CD14-positive monocyte (primary cell): Measurements from ENCODE around the gene ADPRS. TPM values are rescaled to one million over a fixed set of nuclear protein-coding genes. Genes with fewer than 3 reads are reported as not detected.

Experiments used
- DNase-seq, 3 donors: peaks; one replicate each; pipeline ENCODE4 v3.0.0-alpha.2; 2011 to 2022
- H2AFZ ChIP-seq: 2 replicates; pipeline ENCODE4 v1.6.0; 2012; ENCODE audit warnings: mild to moderate bottlenecking, low read depth, low read length, inconsistent platforms; ENCODE audit not compliant: insufficient read depth, poor library complexity, severe bottlenecking
- H3K27ac ChIP-seq, 2 donors: 1 replicate in 1 of 2; 2 replicates in 1 of 2; pipeline ENCODE4 v1.5.1; 2012 to 2013; ENCODE audit warnings: low read length in 2 of 2, control low read depth in 1 of 2, inconsistent platforms in 1 of 2, low read depth in 1 of 2, mild to moderate bottlenecking in 1 of 2
- H3K27me3 ChIP-seq, 2 donors: one replicate each; pipeline versions ENCODE4 v1.6.0 to v1.6.1; 2011 to 2013; ENCODE audit warnings: low read length in 2 of 2; ENCODE audit not compliant: control insufficient read depth in 2 of 2, insufficient read depth in 2 of 2
- H3K36me3 ChIP-seq, 2 donors: replicated peaks in 1 of 2; 1 replicate in 1 of 2; 2 replicates in 1 of 2; pipeline versions ENCODE4 v1.5.1 to v1.6.1; 2012 to 2013; ENCODE audit warnings: low read length in 2 of 2, control low read depth in 1 of 2, inconsistent platforms in 1 of 2, mild to moderate bottlenecking in 1 of 2; ENCODE audit not compliant: insufficient read depth in 2 of 2, control insufficient read depth in 1 of 2
- H3K4me1 ChIP-seq, 2 donors: 1 replicate in 1 of 2; 2 replicates in 1 of 2; pipeline versions ENCODE4 v1.5.1 to v1.6.1; 2012 to 2013; ENCODE audit warnings: low read length in 2 of 2, control low read depth in 1 of 2, inconsistent platforms in 1 of 2, mild to moderate bottlenecking in 1 of 2, moderate library complexity in 1 of 2; ENCODE audit not compliant: insufficient read depth in 2 of 2, control insufficient read depth in 1 of 2
- H3K4me2 ChIP-seq: replicated peaks from 2 replicates; pipeline ENCODE3; 2012; ENCODE audit warnings: low read length, moderate library complexity, mild to moderate bottlenecking; ENCODE audit not compliant: poor library complexity, severe bottlenecking; ENCODE audit errors: extremely low read depth
- H3K4me3 ChIP-seq, 3 experiments: fragments of 200-600 bp in 1 of 3; sonication (generic) in 1 of 3; replicated peaks in 1 of 3; 1 replicate in 2 of 3; 2 replicates in 1 of 3; pipeline ENCODE4 v1.5.1; 2011 to 2013; ENCODE audit warnings: low read length in 3 of 3, mild to moderate bottlenecking in 3 of 3, control low read depth in 2 of 3, low read depth in 2 of 3, inconsistent platforms in 1 of 3, moderate library complexity in 1 of 3
- H3K79me2 ChIP-seq: 2 replicates; pipeline ENCODE4 v1.6.0; 2012; ENCODE audit warnings: mild to moderate bottlenecking, control low read depth, inconsistent platforms, low read length, moderate library complexity; ENCODE audit not compliant: insufficient read depth
- H3K9ac ChIP-seq: 2 replicates; pipeline ENCODE4 v1.6.0; 2017; ENCODE audit warnings: low read length, mild to moderate bottlenecking; ENCODE audit not compliant: insufficient read depth, poor library complexity, severe bottlenecking
- H3K9me3 ChIP-seq, 2 donors: replicated peaks in 1 of 2; 1 replicate in 1 of 2; 2 replicates in 1 of 2; pipeline versions ENCODE4 v1.5.1 to v1.6.1; 2012 to 2013; ENCODE audit warnings: low read length in 2 of 2, control low read depth in 1 of 2; ENCODE audit not compliant: control insufficient read depth in 1 of 2, insufficient read depth in 1 of 2
- H4K20me1 ChIP-seq: 2 replicates; pipeline ENCODE4 v1.6.0; 2012; ENCODE audit warnings: mild to moderate bottlenecking, low read length, control low read depth, moderate library complexity; ENCODE audit not compliant: insufficient read depth
- H3K27ac Mint-ChIP-seq, 7 donors: one replicate each; pipeline ENCODE4 v1.8.0; 2020; ENCODE audit warnings: mild to moderate bottlenecking in 7 of 7, mixed read lengths in 7 of 7, moderate library complexity in 6 of 7, inconsistent platforms in 2 of 7
- H3K27me3 Mint-ChIP-seq, 3 donors: one replicate each; pipeline ENCODE4 v1.8.0; 2021 to 2022; ENCODE audit warnings: low read depth in 3 of 3, mild to moderate bottlenecking in 3 of 3, mixed read lengths in 3 of 3, moderate library complexity in 3 of 3, inconsistent platforms in 1 of 3
- H3K36me3 Mint-ChIP-seq, 2 donors: one replicate each; pipeline ENCODE4 v1.8.0; 2020; ENCODE audit warnings: mixed read lengths in 2 of 2, inconsistent platforms in 1 of 2, mild to moderate bottlenecking in 1 of 2
- H3K4me1 Mint-ChIP-seq: one replicate; pipeline ENCODE4 v1.8.0; 2020; ENCODE audit warnings: mild to moderate bottlenecking, mixed read lengths
- H3K4me3 Mint-ChIP-seq, 2 donors: one replicate each; pipeline ENCODE4 v1.8.0; 2020; ENCODE audit warnings: mild to moderate bottlenecking in 2 of 2, mixed read lengths in 2 of 2, moderate library complexity in 1 of 2
- H3K9me3 Mint-ChIP-seq, 7 donors: one replicate each; pipeline ENCODE4 v1.8.0; 2020 to 2022; ENCODE audit warnings: mixed read lengths in 7 of 7, mild to moderate bottlenecking in 6 of 7, moderate library complexity in 6 of 7, inconsistent platforms in 2 of 7
- CTCF ChIP-seq: fragments of 200-600 bp; IDR thresholded peaks from one replicate; pipeline ENCODE4 v1.8.0; 2022; ENCODE audit warnings: antibody characterized with exemption, mild to moderate bottlenecking
- WGBS: methylation state at CpG from one replicate; pipeline ENCODE4 v1.1.5; 2013; ENCODE audit warnings: missing lambda C conversion rate; ENCODE audit not compliant: insufficient coverage; 5-methylcytosine and 5-hydroxymethylcytosine counted together
- intact Hi-C, 2 donors: fragments of 100-400 bp; cut with micrococcal nuclease; formaldehyde crosslinking; loops; one replicate each; pipeline versions ENCODE4 v1.15.0 to v1.15.1; 2023
- polyA plus RNA-seq, 3 donors: library from polyadenylated mRNA; depleted of rRNA in 1 of 3; unstranded in 2 of 3; stranded (reverse) in 1 of 3; fragments of 300-500 nt in 2 of 3; fragments of >200 nt in 1 of 3; fragmentation: Illumina TruSeq in 2 of 3; gene quantifications; 1 replicate in 2 of 3; 2 replicates in 1 of 3; pipeline ENCODE4 v1.2.3, GENCODE V29; 2012 to 2021

Gene ADPRS
- polyA plus RNA-seq, 3 donors = 13.4 to 30.6 (median 21.9) TPM

- peaks cover 44% of the 10 kb centered on the region for H3K4me1 Mint-ChIP-seq
- no peaks in the 10 kb centered on the region for H3K9me3 ChIP-seq
- peaks cover 2 to 15% of the 10 kb centered on the region in 2 donors for H3K36me3 ChIP-seq
- peaks cover 34 to 52% of the 10 kb centered on the region in 2 donors for H3K4me1 ChIP-seq
- peak; percentile 55 to 68 (median 62) for DNase-seq
- no peak overlapping the region for H3K4me3 ChIP-seq
- intact Hi-C loops = no loop called here
- no peak overlapping the region for H2AFZ ChIP-seq
- 51% methylated on average over 4 of the region's 5 CpGs for WGBS
- H3K27me3 ChIP-seq = no peaks in the 10 kb centered on the region
- peak overlapping the region in 1 of 2 donors; percentile 21 for H3K4me3 Mint-ChIP-seq
- H4K20me1 ChIP-seq = no peaks in the 10 kb centered on the region
- no peak overlapping the region for H3K9ac ChIP-seq
- peak overlapping the region in 1 of 2 donors; percentile 0 for H3K27ac ChIP-seq
- H3K36me3 Mint-ChIP-seq = peaks cover 29% of the 10 kb centered on the region in 2 donors
- H3K27ac Mint-ChIP-seq = peak overlapping the region in 5 of 7 donors; percentile 12 to 80 (median 65)
- H3K9me3 Mint-ChIP-seq = peaks cover 0 to 2% (median 0%) of the 10 kb centered on the region in 7 donors
- no peak for TF ChIP-seq CTCF
- peaks cover 0 to 4% (median 3%) of the 10 kb centered on the region in 3 donors for H3K27me3 Mint-ChIP-seq
- H3K4me2 ChIP-seq = peak overlapping the region; percentile 1
- H3K79me2 ChIP-seq = peaks cover under 1% of the 10 kb centered on the region
Measured at GRCh38 chr1:36115931-36116330, 27.2 kb downstream of the ADPRS start.

- H3K4me1 Mint-ChIP-seq = peaks cover 49% of the 10 kb centered on the region
- peaks cover 0 to 2% (median 0%) of the 10 kb centered on the region in 7 donors for H3K9me3 Mint-ChIP-seq
- intact Hi-C loops = no loop called here
- Histone ChIP-seq H3K9me3 (no peaks in the 10 kb centered on the region), H2AFZ (no peak overlapping the region), H3K4me3 (no peak overlapping the region), H3K4me1 (peaks cover 43 to 62% of the 10 kb centered on the region in 2 donors), H3K79me2 (peaks cover 11% of the 10 kb centered on the region), H3K27ac (no peak overlapping the region), H4K20me1 (no peaks in the 10 kb centered on the region), H3K9ac (peak overlapping the region; percentile 15), H3K36me3 (peaks cover 2 to 15% of the 10 kb centered on the region in 2 donors), H3K27me3 (no peaks in the 10 kb centered on the region), H3K4me2 (no peak overlapping the region)
- H3K27me3 Mint-ChIP-seq = peaks cover 0 to 4% (median 3%) of the 10 kb centered on the region in 3 donors
- 97% methylated on average over 5 of the region's 5 CpGs for WGBS
- no peak for DNase-seq
- H3K27ac Mint-ChIP-seq = peak overlapping the region in 2 of 7 donors; percentile 8 to 23
- H3K36me3 Mint-ChIP-seq = peaks cover 29 to 30% of the 10 kb centered on the region in 2 donors
- no peak overlapping the region for H3K4me3 Mint-ChIP-seq
- no peak for TF ChIP-seq CTCF
Measured at GRCh38 chr1:36116901-36117300, 28.2 kb downstream of the ADPRS start.
